ENCODE results near the gene UTS2B.

Gene UTS2B

DNA sequence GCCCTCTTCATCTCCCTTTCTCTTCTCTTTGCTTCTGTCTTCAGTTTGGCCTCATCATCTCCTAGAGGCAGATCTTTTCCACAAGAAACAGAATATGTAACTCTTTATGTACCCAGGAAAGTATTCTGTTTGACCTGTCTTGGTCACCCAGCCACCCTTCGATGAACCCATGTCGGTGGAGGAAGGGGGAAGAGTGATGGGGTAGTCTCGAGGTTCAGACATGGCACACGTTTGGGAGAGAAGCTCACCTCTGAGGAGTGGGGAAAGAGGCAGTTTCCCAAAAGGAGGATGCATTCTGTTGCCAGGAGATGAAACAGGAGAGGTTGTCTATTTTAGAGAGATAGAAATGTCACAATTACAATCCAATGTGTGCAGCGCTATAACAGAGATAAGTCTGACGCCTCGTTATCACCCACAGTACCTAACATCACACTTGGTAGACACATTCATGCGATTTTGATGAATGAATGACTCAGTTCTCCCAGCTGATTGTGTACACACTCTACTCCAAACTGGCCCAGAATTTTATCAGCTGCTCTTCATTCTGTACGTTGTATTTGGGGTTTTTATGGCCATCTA lies 1.9 kb downstream of the UTS2B start:
- FAIRE-seq (no peak), DNase-seq (ENCODE audit: low spot score) (no peak)

DNA sequence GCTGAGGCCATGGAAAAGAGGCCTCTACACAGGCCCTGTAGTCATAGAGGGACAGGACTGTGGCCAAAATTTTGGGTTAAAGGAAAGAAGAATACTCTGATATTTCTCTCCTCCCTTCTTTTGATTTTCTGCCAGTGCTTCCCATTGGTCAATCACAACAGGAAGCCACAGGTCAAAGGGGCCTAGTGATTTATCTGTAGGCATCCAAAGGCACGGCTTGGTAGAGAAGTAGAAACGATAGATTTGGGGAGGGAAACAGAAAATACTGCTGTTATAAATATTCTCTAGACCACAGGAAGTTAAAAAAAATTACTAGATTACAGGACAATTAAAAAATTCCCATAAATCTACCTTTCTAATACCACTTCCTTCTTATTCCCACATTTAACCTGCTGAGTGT lies 2.8 kb downstream of the UTS2B start:
- FAIRE-seq (no peak), DNase-seq (ENCODE audit: low spot score) (no peak)

DNA sequence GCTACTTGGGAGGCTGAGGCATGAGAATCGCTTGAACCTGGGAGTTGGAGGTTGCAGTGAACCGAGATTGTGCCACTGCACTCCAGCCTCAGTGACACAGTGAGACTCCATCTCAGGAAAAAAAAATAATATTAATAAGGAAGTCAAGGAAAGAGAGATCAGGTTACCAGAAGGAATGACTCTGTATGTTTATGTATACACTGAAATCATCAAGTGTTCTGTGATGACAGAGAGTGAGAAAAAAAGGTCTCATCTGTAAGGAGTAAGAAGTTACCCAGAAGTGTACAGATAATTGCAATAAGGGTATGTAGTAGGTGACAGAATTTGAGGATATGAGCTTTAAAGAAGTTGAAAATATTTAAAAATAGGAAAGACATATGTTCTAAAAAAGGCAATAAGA lies 5.4 kb downstream of the UTS2B start:
- DNase-seq (ENCODE audit: low spot score) (no peak), FAIRE-seq (no peak)

DNA sequence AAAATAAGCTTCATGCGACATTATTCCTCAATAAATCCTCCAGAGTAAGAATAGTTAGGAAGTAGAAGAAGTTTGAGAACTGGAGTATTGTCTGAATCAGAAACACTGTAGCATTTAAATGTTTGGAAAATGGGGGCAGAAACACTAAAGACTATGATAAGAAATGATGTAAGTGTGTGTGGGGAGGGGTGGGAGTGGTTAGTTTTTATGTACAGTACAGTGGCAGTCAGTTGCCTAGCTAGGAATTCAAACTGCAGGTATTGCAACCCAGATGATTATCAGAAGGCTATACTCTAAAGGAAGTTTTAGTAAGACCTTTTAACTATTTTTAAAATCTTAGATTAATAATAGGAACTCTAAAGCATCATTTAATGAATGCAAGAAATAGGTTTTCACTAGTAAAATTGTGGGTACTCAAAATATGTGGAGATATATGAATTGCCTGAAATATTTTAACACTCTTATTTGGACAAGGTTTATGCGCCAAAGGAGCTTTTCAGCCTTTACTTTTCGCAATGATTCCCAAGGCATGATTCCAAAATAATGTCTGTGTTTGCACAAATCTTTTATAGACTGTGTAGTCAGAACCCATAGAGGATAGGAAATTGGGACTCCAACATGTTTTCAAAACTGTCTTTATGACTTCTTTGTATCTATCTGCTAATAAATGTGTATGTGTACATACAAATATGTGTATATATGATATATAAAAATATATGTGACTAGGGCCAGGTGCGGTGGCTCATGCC lies 9.1 kb downstream of the UTS2B start:
- FAIRE-seq (no peak), DNase-seq (ENCODE audit: low spot score) (no peak)

DNA sequence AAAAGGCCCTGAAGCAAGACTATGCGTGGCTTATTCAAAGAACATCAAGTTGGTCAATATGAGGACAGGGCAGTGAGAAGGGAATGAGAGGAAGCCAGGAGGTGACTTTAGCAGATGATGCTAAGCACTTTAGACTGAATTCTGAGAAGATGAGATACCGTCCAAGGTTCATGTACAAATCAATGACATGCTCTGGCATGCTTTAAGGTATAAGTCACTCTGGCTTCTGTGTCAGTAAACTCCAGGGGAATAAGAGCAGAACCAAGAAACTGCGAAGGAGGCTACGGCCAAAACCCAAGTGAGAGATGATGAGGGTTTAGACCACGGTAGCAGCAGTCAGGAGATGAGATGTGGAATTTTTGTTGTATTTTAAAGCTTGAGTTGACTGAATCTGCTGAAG lies 10.0 kb downstream of the UTS2B start:
- FAIRE-seq = no peak

DNA sequence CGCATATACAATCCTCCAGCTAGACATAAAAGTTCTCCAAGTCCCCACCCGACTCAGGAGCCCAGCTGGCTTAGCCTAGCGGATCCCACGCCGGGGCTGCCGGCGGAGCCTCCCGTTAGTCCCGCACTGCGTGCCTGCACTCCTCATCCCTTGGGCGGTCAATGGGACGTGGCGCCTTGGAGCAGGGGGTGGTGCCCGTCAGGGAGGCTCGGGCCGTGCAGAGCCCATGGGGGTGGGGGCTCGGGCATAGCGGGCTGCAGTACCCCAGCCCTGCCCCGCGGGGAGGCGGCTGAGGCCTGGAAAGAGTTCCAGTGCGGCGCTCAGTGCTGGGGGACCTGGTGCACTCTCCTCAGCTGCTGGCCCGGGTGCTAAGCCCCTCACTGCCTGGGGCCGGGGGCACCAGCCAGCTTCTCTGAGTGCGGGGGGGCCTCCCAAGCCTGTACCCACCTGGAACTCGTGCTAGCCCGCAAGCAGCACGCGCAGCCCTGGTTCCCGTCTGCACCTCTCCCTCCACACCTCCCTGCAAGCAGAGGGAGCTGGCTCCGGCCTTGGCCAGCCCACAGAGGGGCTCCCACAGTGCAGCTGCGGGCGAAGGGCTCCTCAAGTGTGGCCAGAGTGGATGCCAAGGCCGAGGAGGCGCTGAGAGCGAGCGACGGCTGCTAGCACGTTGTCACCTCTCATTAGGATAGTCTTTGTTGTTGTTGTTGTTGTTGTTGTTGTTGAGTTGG lies 13.3 kb downstream of the UTS2B start:
- FAIRE-seq (no peak), DNase-seq (ENCODE audit: low spot score) (no peak)

More for the DNA sequence above, 10.0 kb downstream of the UTS2B start:
- DNase-seq (ENCODE audit: low spot score) = no peak

DNA sequence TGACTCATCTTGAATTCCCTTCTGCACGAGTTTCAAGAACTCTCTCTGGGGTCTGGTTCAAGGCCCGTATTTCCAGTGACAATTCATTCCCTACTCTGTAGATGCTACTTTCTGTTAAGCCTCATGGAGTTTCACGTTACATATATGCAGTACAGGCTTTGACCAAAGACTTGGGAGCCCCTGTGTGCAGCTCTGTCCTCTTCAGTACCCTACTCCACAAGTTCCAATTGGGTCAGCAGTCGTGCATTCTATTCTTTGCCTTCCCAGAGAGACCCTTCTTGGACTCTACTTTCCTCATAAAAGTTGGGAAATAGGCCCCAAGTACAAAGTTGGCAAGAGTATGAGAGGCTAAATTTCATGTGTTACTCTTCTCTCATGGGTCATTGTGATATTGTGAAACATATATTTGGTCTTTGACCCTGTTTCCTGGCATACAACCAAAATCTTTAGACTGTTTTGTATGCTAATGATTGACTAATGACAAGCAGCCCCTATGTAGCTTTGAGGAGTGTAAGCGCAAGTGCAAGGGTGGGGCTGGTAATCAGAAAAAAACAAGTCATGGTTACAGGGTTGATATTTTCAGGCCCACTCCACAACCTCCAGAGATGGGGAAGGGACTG lies 16.1 kb downstream of the UTS2B start:
- DNase-seq (ENCODE audit: low spot score) = no peak
- no peak for FAIRE-seq

DNA sequence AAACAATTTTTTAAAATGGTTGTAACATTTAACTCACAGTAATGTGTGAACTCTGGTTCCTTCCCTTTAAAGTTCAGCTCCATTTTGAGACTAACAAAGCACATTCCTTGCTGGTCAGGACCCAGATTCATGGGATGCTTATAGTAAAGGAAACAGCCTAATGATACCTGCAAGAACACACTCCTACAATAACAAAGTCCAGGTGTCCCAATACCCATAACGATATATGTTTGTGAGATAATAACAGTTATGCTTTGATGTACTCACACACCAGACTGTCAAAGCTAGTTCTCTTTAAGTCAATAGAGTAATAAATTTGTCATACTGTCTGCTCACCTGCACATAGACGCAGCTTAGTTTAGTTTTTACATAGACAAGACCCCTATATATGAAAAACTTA lies 17.0 kb downstream of the UTS2B start:
- FAIRE-seq (no peak), DNase-seq (ENCODE audit: low spot score) (no peak)

DNA sequence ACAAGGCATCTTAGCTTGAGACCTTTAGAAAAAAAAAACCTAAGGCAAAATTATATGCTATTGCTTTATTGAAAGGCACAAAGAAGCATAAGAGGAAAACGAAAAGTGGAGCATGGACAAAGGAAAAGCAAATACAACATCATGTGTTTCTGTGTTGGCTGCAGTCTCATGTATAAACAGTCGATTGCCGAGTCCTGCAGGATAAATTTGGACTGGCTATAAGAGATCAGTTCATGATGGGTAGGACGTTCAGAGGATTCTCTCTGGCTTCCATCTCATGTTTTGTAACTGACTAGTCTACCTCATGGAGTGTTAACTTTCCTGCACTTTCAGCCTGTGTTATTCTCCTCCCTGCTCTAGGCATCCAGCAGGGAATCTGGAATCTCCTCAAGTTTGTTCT lies 23.0 kb downstream of the UTS2B start:
- DNase-seq (ENCODE audit: low spot score) (no peak), FAIRE-seq (no peak)

GRCh38 chr3:191306428-191306827 lies 23.9 kb downstream of the UTS2B start:
- no peak for FAIRE-seq

GRCh38 chr3:191303596-191303995 lies 26.7 kb downstream of the UTS2B start:
- DNase-seq (ENCODE audit: low spot score) = no peak
- no peak for FAIRE-seq

More at GRCh38 chr3:191306428-191306827, 23.9 kb downstream of the UTS2B start:
- no peak for DNase-seq (ENCODE audit: low spot score)

- FAIRE-seq = no peak
These were observed 27.9 kb downstream of the UTS2B start for GRCh38 chr3:191302451-191302850.

GRCh38 chr3:191301782-191302411 lies 28.4 kb downstream of the UTS2B start:
- DNase-seq (ENCODE audit: low spot score) (no peak), FAIRE-seq (no peak)

More at GRCh38 chr3:191302451-191302850, 27.9 kb downstream of the UTS2B start:
- DNase-seq (ENCODE audit: low spot score) = no peak

- FAIRE-seq = no peak
- DNase-seq (ENCODE audit: low spot score) = no peak
These were observed 29.3 kb downstream of the UTS2B start for GRCh38 chr3:191301017-191301416.

- FAIRE-seq = no peak
- no peak for DNase-seq (ENCODE audit: low spot score)
These were observed 29.9 kb downstream of the UTS2B start for GRCh38 chr3:191300422-191300821.

DNA sequence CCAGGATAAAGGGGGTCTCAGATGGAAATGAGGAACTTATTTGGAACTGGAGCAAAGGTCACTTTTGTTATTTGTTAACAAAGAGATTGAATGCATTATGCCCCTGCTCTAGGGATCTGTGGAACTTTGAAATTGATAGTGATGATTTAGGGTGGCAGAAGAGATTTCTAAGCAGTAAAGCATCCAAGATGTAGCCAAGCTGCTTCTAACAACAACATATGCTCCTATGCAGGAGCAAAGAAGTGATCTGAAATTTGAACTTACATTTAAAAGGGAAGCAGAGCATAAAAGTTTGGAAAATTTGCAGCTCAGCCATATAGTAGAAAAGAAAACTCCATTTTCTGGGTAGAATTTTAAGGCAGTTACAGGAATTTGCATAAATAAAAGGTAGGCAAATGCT lies 31.5 kb downstream of the UTS2B start:
- DNase-seq (ENCODE audit: low spot score) (no peak), FAIRE-seq (no peak)

DNA sequence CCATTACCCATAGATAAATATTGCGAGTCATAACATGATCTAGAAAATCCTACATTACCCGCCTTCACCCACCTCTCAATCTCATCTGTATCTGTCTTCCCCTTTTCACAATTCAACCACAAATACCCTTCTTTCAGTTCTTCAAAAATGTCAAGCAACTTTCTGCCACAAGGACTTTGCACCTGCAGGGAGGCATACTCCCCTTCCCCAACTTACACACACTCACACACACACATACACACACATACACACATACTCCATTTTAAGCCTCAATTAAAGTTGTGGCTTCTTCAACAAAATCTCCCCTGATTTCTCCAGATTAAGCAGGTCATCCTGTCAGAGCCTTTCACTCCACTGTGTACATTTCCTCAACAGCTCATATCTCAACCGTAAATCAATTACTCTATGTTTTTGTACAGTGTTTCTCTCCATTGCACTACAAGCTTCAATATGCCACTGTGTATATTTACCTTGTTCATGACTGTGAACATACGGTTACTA lies 34.2 kb downstream of the UTS2B start:
- DNase-seq (ENCODE audit: low spot score) = no peak
- FAIRE-seq = no peak

GRCh38 chr3:191294291-191294690 lies 36.0 kb downstream of the UTS2B start:
- DNase-seq (ENCODE audit: low spot score) (no peak), FAIRE-seq (no peak)

GRCh38 chr3:191292243-191293015 lies 37.9 kb downstream of the UTS2B start:
- DNase-seq (ENCODE audit: low spot score) = no peak
- no peak for FAIRE-seq

DNA sequence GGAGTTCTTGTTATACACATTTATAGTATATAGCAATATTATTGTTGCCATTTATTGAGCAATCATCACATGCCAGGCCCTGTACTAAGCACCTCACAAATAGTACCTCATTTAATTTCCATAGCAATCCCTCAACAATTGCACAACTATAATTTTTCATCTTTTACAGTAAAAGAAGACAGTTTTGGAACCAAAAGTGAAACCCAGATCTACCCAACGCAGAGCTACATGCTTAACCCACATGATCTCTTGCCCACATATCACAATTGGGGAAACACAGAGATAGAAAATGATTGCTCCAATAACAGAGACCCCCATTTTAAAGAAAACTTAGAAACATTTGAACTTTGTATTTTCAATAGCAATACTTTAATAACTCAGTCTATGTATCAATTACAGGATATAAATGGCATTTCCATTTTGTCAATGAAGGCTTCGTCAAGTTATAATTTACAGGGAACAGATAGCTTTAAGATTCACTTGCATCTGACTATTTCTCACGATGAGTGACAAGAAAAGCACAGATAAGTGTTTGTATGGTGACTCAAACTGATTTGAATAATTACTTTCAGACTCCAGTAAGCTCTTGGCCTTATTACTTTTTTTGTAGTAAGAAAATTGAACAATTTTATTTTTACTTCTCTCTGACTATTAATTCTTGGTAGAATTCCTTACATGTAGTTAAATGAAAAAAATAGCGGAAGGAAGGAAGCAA lies 39.9 kb downstream of the UTS2B start:
- no peak for FAIRE-seq
- DNase-seq (ENCODE audit: low spot score) = no peak

Measured in RCC 7860 (cell line).